ENCODE results near the gene IL36G. TPM values are rescaled to one million over a fixed set of nuclear protein-coding genes. Genes with fewer than 3 reads are reported as not detected.

The IL36G gene
- total and polyA plus RNA-seq, 2 of the 13 experiments (the other 11 are each of a cell fraction or from before 2014, with no cell fraction given): not detected

GRCh38 chr2:113015655-113016054 lies 37.8 kb downstream of the IL36G start:
- H2AFZ ChIP-seq (ENCODE audit: low read length): no peak overlapping the region
- no peaks in the 10 kb centered on the region for H4K20me1 ChIP-seq (ENCODE audit: insufficient read depth, low read length)
- H3K4me2 ChIP-seq (ENCODE audit: low read depth, low read length): no peak overlapping the region
- intact Hi-C loops (cut with micrococcal nuclease; ENCODE audit: unreplicated experiment) (no loop called here), in situ Hi-C loops (cut with HindIII; ENCODE audit: extremely low pct_ligation_motif_present, low pct_unique_long_range_greater_than_20kb) (no loop called here)
- no peaks in the 10 kb centered on the region for H3K79me2 ChIP-seq (ENCODE audit: insufficient read depth, low read length)
- no TSS peak for BruUV-seq (replicated peaks)
- FAIRE-seq (no peak), DNase-seq (ENCODE audit: low spot score) (no peak), ATAC-seq (no peak)
- H3K9ac ChIP-seq (ENCODE audit: insufficient read depth, low read depth, low read length): no peak overlapping the region
- CTCF ChIA-PET (ENCODE audit: low intra/inter-chr PET ratio, low total read pairs): no interaction called here
- 0% methylated on average over 2 of the region's 2 CpGs for WGBS (ENCODE audit: low lambda C conversion rate)
- no peaks in the 10 kb centered on the region for H3K9me3 ChIP-seq (ENCODE audit: low read length)
- H3K36me3 ChIP-seq (replicated peaks in 1 of 2; ENCODE audit: control insufficient read depth in 1 of 2, insufficient read depth in 2 of 2, low read length in 2 of 2): no peaks in the 10 kb centered on the region
- POLR2A ChIA-PET: no interaction called here
- H3K27ac ChIP-seq (ENCODE audit: extremely low read length, insufficient read depth, low read length): no peak overlapping the region
- H3K4me1 ChIP-seq (ENCODE audit: insufficient read depth, low read length): no peaks in the 10 kb centered on the region
- H3K27me3 ChIP-seq (ENCODE audit: control insufficient read depth in 1 of 2, insufficient read depth in 2 of 2, low read length in 2 of 2): no peaks in the 10 kb centered on the region
- no peak overlapping the region for H3K4me3 ChIP-seq (replicated peaks in 1 of 3; ENCODE audit: insufficient read depth in 1 of 3, low read depth in 2 of 3, low read length in 3 of 3)
- TF ChIP-seq HIVEP1 (CRISPR knock-in tag; IDR thresholded peaks at IDR 0.05): no peak
- TF ChIP-seq MTF2 (CRISPR knock-in tag; IDR thresholded peaks at IDR 0.05; ENCODE audit: borderline replicate concordance): no peak
- TF ChIP-seq ZNF672 (CRISPR knock-in tag; IDR thresholded peaks at IDR 0.05): no peak
- no peak for TF ChIP-seq RBAK (CRISPR knock-in tag; IDR thresholded peaks at IDR 0.05)
- no peak for TF ChIP-seq NFATC3 (CRISPR knock-in tag; IDR thresholded peaks at IDR 0.05)

GRCh38 chr2:113018509-113018908 lies 40.7 kb downstream of the IL36G start:
- intact Hi-C loops (cut with micrococcal nuclease; ENCODE audit: unreplicated experiment): no loop called here
- H3K36me3 ChIP-seq (replicated peaks in 1 of 2; ENCODE audit: control insufficient read depth in 1 of 2, insufficient read depth in 2 of 2, low read length in 2 of 2): no peaks in the 10 kb centered on the region
- 15% methylated on average over 3 of the region's 3 CpGs for WGBS (ENCODE audit: low lambda C conversion rate)
- peaks cover 0 to 3% of the 10 kb centered on the region in 2 experiments; a peak in 1 of 5 replicates for H3K27me3 ChIP-seq (ENCODE audit: control insufficient read depth in 1 of 2, insufficient read depth in 2 of 2, low read length in 2 of 2)
- H3K9ac ChIP-seq (ENCODE audit: insufficient read depth, low read depth, low read length): no peak overlapping the region
- CTCF ChIA-PET (ENCODE audit: low intra/inter-chr PET ratio, low total read pairs): no interaction called here
- DNase-seq (ENCODE audit: low spot score): no peak
- no peak for ATAC-seq
- no peaks in the 10 kb centered on the region for H3K79me2 ChIP-seq (ENCODE audit: insufficient read depth, low read length)
- no peaks in the 10 kb centered on the region for H3K4me1 ChIP-seq (ENCODE audit: insufficient read depth, low read length)
- H3K4me3 ChIP-seq (replicated peaks in 1 of 3; ENCODE audit: insufficient read depth in 1 of 3, low read depth in 2 of 3, low read length in 3 of 3): no peak overlapping the region
- H4K20me1 ChIP-seq (ENCODE audit: insufficient read depth, low read length): no peaks in the 10 kb centered on the region
- in situ Hi-C loops (cut with HindIII; ENCODE audit: extremely low pct_ligation_motif_present, low pct_unique_long_range_greater_than_20kb): no loop called here
- no peak overlapping the region for H2AFZ ChIP-seq (ENCODE audit: low read length)
- no peak overlapping the region for H3K4me2 ChIP-seq (ENCODE audit: low read depth, low read length)
- H3K27ac ChIP-seq (ENCODE audit: extremely low read length, insufficient read depth, low read length): no peak overlapping the region
- POLR2A ChIA-PET: no interaction called here
- FAIRE-seq: no peak
- no peaks in the 10 kb centered on the region for H3K9me3 ChIP-seq (ENCODE audit: low read length)
- BruUV-seq (replicated peaks): no TSS peak
- TF ChIP-seq HIVEP1 (CRISPR knock-in tag; IDR thresholded peaks at IDR 0.05): no peak
- TF ChIP-seq ZBTB34 (CRISPR knock-in tag; IDR thresholded peaks at IDR 0.05): no peak
- no peak for TF ChIP-seq PCBP2 (optimal IDR thresholded peaks at IDR 0.05; ENCODE audit: low read depth, low read length, poor library complexity, severe bottlenecking)
- no peak for TF ChIP-seq MAX (IDR thresholded peaks at IDR 0.05)
- TF ChIP-seq ZNF234 (CRISPR knock-in tag; conservative IDR thresholded peaks at IDR 0.05): no peak
- TF ChIP-seq ZNF629 (CRISPR knock-in tag; conservative IDR thresholded peaks at IDR 0.05): no peak
- TF ChIP-seq ZNF678 (CRISPR knock-in tag; IDR thresholded peaks at IDR 0.05): no peak
- TF ChIP-seq KDM3A (CRISPR knock-in tag; IDR thresholded peaks at IDR 0.05; ENCODE audit: low read depth): no peak
- TF ChIP-seq TSC22D2 (CRISPR knock-in tag; IDR thresholded peaks at IDR 0.05; ENCODE audit: borderline replicate concordance): no peak

Data from HepG2 (cell line).